SK-N-SH (cell line): ENCODE data around the gene C1QTNF9. TPM values are rescaled to one million over a fixed set of nuclear protein-coding genes. Genes with fewer than 3 reads are reported as not detected.

ENCODE experiments used
- CTCF ChIA-PET: fragments of 300-600, 350-600 bp; formaldehyde crosslinking; extraction: SDS; loops from one replicate; lab custom pipeline; 2021; lab: Yijun Ruan, JAX
- POLR2A ChIA-PET: fragments of 350-600 bp; sonication (Branson Sonifier 250); formaldehyde crosslinking; extraction: SDS; loops from one replicate; lab custom pipeline; 2020; ENCODE audit warnings: antibody characterized with exemption, inconsistent platforms; lab: Yijun Ruan, JAX
- DNase-seq: peaks from one replicate; pipeline ENCODE4 v3.0.0; 2012
- H2AFZ ChIP-seq: fragments of 200-600 bp; sonication (generic); 2 replicates; pipeline ENCODE4 v1.8.1; 2016; ENCODE audit warnings: antibody characterized with exemption, mild to moderate bottlenecking, low read depth
- H3F3A ChIP-seq: fragments of 200-600 bp; sonication (generic); replicated peaks from 2 replicates; pipeline ENCODE3; 2016; ENCODE audit warnings: antibody characterized with exemption, mild to moderate bottlenecking; ENCODE audit not compliant: insufficient read depth
- H3K27ac ChIP-seq, 2 experiments: fragments of 200-500 bp in 1 of 2; fragments of 200-600 bp in 1 of 2; sonication (Bioruptor generic) in 1 of 2; sonication (generic), shearing (Covaris generic) in 1 of 2; 2 replicates each; pipeline versions ENCODE4 v1.5.1 to v1.6.1; 2014 to 2016; ENCODE audit warnings: low read depth in 2 of 2, inconsistent platforms in 1 of 2, low read length in 1 of 2, mild to moderate bottlenecking in 1 of 2, mixed read lengths in 1 of 2
- H3K27me3 ChIP-seq: fragments of 200-600 bp; sonication (generic), shearing (Covaris generic); 2 replicates; pipeline ENCODE4 v1.6.1; 2016; ENCODE audit warnings: mixed run types; ENCODE audit not compliant: insufficient read depth
- H3K36me3 ChIP-seq, 2 experiments: fragments of 200-500 bp in 1 of 2; fragments of 200-600 bp in 1 of 2; sonication (Bioruptor generic) in 1 of 2; sonication (generic) in 1 of 2; replicated peaks in 1 of 2; 2 replicates each; pipeline versions ENCODE3 to v1.5.1; 2014 to 2016; ENCODE audit warnings: low read length in 1 of 2, mild to moderate bottlenecking in 1 of 2; ENCODE audit not compliant: insufficient read depth in 2 of 2, control insufficient read depth in 1 of 2
- H3K4me1 ChIP-seq, 2 experiments: fragments of 200-500 bp in 1 of 2; fragments of 200-600 bp in 1 of 2; sonication (Bioruptor generic) in 1 of 2; sonication (generic), shearing (Covaris generic) in 1 of 2; 2 replicates each; pipeline versions ENCODE4 v1.5.1 to v1.6.1; 2014 to 2016; ENCODE audit warnings: low read depth in 1 of 2, low read length in 1 of 2, mixed run types in 1 of 2; ENCODE audit not compliant: insufficient read depth in 2 of 2, control insufficient read depth in 1 of 2
- H3K4me2 ChIP-seq: fragments of 200-600 bp; sonication (generic), shearing (Covaris generic); 2 replicates; pipeline ENCODE4 v1.6.1; 2017; ENCODE audit warnings: mixed run types
- H3K4me3 ChIP-seq, 2 experiments: fragments of 200-500 bp in 1 of 2; fragments of 200-600 bp in 1 of 2; sonication (Bioruptor generic) in 1 of 2; sonication (generic), shearing (Covaris generic) in 1 of 2; 2 replicates each; pipeline versions ENCODE4 v1.5.1 to v1.8.1; 2014 to 2016; ENCODE audit warnings: low read depth in 2 of 2, inconsistent platforms in 1 of 2, low read length in 1 of 2, mild to moderate bottlenecking in 1 of 2, mixed read lengths in 1 of 2, moderate library complexity in 1 of 2
- H3K79me2 ChIP-seq: fragments of 200-600 bp; sonication (generic); 2 replicates; pipeline ENCODE4 v1.8.1; 2017; ENCODE audit warnings: mild to moderate bottlenecking; ENCODE audit not compliant: insufficient read depth
- H3K9ac ChIP-seq: fragments of 200-600 bp; sonication (generic); 2 replicates; pipeline ENCODE4 v1.6.1; 2017; ENCODE audit warnings: mixed run types
- H3K9me2 ChIP-seq: fragments of 200-600 bp; sonication (generic); 2 replicates; pipeline ENCODE4 v1.6.1; 2017; ENCODE audit warnings: mixed run types
- H3K9me3 ChIP-seq: fragments of 200-600 bp; sonication (generic); 2 replicates; pipeline ENCODE4 v1.6.1; 2017; ENCODE audit warnings: mixed run types, mild to moderate bottlenecking, moderate library complexity
- H4K20me1 ChIP-seq: fragments of 200-600 bp; sonication (generic); 2 replicates; pipeline ENCODE4 v1.6.1; 2017; ENCODE audit warnings: mild to moderate bottlenecking, mixed run types; ENCODE audit not compliant: insufficient read depth
- CHD2 ChIP-seq: fragments of 150-350 bp; IDR thresholded peaks from 2 replicates; pipeline ENCODE4 v1.6.1; 2018; ENCODE audit warnings: low read length; ENCODE audit not compliant: partially characterized antibody
- EZH2phosphoT487 ChIP-seq: fragments of 200-600 bp; sonication (generic); IDR thresholded peaks from 2 replicates; pipeline ENCODE4 v1.6.1; 2017; ENCODE audit warnings: low read depth, mixed run types, mild to moderate bottlenecking, antibody characterized with exemption, moderate library complexity, borderline replicate concordance
- FOXJ3 ChIP-seq: sonication (generic); formaldehyde crosslinking; IDR thresholded peaks from 2 replicates; pipeline ENCODE4 v1.5.1; 2020; ENCODE audit warnings: mild to moderate bottlenecking, missing genetic modification reagents
- FOXM1 ChIP-seq: IDR thresholded peaks from 2 replicates; pipeline ENCODE4 v1.4.0; 2012; ENCODE audit warnings: low read depth, mild to moderate bottlenecking
- GABPA ChIP-seq: IDR thresholded peaks from 2 replicates; pipeline ENCODE4 v1.4.0; 2012; ENCODE audit warnings: low read depth, mild to moderate bottlenecking
- RAD21 ChIP-seq: IDR thresholded peaks from 2 replicates; pipeline ENCODE4 v1.6.1; 2012; ENCODE audit warnings: mild to moderate bottlenecking, low read length
- RXRA ChIP-seq: IDR thresholded peaks from 2 replicates; pipeline ENCODE4 v1.4.0; 2012; ENCODE audit warnings: low read depth, mild to moderate bottlenecking, borderline replicate concordance
- SMC3 ChIP-seq: IDR thresholded peaks from 2 replicates; pipeline ENCODE4 v1.6.1; 2012; ENCODE audit warnings: low read depth, low read length, improper control_type of control experiment
- YY1 ChIP-seq: IDR thresholded peaks from 2 replicates; pipeline ENCODE4 v1.4.0; 2012; ENCODE audit warnings: low read depth, mild to moderate bottlenecking
- WGBS: methylation state at CpG from one replicate; pipeline ENCODE4 v1.1.6; 2017; ENCODE audit warnings: low lambda C conversion rate; 5-methylcytosine and 5-hydroxymethylcytosine counted together
- polyA plus RNA-seq, 3 experiments: library from polyadenylated mRNA; depleted of rRNA; stranded (reverse); fragments of >200 nt; gene quantifications; 2 replicates each; pipeline ENCODE4 v1.2.3, GENCODE V29; 2012
- TF ChIP-seq, protein P1 (sequence below): fragments of 150-350 bp; IDR thresholded peaks from 2 replicates; pipeline ENCODE4 v1.6.1; 2016; ENCODE audit warnings: mild to moderate bottlenecking, low read depth, low read length
- TF ChIP-seq, protein P2 (sequence below): IDR thresholded peaks from 2 replicates; pipeline ENCODE4 v1.4.0; 2012; ENCODE audit warnings: low read depth, borderline replicate concordance
- TF ChIP-seq, protein P3 (sequence below): IDR thresholded peaks from 2 replicates; pipeline ENCODE4 v1.4.0; 2012; ENCODE audit warnings: low read depth, borderline replicate concordance
- TF ChIP-seq, protein P4 (sequence below): fragments of 200-600 bp; sonication (generic); IDR thresholded peaks from 2 replicates; pipeline ENCODE4 v1.6.1; 2017; ENCODE audit warnings: antibody characterized with exemption, mild to moderate bottlenecking, moderate library complexity
- TF ChIP-seq, protein P5 (sequence below): IDR thresholded peaks from 2 replicates; pipeline ENCODE4 v1.6.1; 2012; ENCODE audit warnings: mild to moderate bottlenecking, low read depth, low read length, moderate library complexity

The C1QTNF9 gene
- polyA plus RNA-seq, 1 of the 3 experiments (the other 2 are of a cell fraction): not detected

DNA sequence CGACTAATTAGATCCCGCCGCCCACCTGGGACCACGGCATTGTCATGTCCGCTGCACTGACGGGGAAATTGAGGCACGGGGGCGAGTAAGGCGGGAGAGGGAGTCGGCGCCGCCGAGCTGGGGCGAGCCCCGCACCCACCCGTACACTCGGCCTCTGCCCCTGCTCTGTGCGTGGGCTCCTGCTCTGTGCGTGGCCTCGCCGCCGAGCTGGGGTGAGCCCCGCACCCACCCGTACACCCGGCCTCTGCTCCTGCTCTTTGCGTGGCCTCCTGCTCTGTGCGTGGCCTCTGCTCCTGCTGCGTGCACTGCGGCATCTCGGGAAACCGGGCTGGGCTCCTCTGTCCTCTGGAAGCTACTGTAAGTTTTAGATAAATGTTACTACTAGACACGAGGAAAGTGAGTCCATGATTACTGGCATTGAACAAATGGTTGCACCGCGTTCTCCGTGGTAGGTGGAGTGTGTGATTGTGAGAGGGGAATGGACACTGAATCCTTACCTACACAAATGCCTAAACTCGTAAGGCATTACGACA, 826 bp upstream of the C1QTNF9 start:
- DNase-seq: no peak
- no peak overlapping the region for H3K27ac ChIP-seq
- no peaks in the 10 kb centered on the region for H3K9me2 ChIP-seq
- no peaks in the 10 kb centered on the region for H3F3A ChIP-seq
- no peak overlapping the region for H2AFZ ChIP-seq
- H3K9me3 ChIP-seq: no peaks in the 10 kb centered on the region
- H3K36me3 ChIP-seq: no peaks in the 10 kb centered on the region
- H4K20me1 ChIP-seq: no peaks in the 10 kb centered on the region
- POLR2A ChIA-PET: no interaction called here
- CTCF ChIA-PET: no interaction called here
- no peaks in the 10 kb centered on the region for H3K27me3 ChIP-seq
- TF ChIP-seq SMC3 (no peak), EZH2phosphoT487 (no peak), RXRA (no peak), YY1 (no peak), CHD2 (no peak)
- TF ChIP-seq, protein P1, sequence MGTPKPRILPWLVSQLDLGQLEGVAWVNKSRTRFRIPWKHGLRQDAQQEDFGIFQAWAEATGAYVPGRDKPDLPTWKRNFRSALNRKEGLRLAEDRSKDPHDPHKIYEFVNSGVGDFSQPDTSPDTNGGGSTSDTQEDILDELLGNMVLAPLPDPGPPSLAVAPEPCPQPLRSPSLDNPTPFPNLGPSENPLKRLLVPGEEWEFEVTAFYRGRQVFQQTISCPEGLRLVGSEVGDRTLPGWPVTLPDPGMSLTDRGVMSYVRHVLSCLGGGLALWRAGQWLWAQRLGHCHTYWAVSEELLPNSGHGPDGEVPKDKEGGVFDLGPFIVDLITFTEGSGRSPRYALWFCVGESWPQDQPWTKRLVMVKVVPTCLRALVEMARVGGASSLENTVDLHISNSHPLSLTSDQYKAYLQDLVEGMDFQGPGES: no peak
- TF ChIP-seq, protein P2, sequence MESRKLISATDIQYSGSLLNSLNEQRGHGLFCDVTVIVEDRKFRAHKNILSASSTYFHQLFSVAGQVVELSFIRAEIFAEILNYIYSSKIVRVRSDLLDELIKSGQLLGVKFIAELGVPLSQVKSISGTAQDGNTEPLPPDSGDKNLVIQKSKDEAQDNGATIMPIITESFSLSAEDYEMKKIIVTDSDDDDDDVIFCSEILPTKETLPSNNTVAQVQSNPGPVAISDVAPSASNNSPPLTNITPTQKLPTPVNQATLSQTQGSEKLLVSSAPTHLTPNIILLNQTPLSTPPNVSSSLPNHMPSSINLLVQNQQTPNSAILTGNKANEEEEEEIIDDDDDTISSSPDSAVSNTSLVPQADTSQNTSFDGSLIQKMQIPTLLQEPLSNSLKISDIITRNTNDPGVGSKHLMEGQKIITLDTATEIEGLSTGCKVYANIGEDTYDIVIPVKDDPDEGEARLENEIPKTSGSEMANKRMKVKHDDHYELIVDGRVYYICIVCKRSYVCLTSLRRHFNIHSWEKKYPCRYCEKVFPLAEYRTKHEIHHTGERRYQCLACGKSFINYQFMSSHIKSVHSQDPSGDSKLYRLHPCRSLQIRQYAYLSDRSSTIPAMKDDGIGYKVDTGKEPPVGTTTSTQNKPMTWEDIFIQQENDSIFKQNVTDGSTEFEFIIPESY: no peak
- H3K4me2 ChIP-seq: no peak overlapping the region
- no peaks in the 10 kb centered on the region for H3K79me2 ChIP-seq
- H3K4me3 ChIP-seq: no peak overlapping the region
- 93% methylated on average over 28 of the region's 37 CpGs for WGBS
- no peaks in the 10 kb centered on the region for H3K4me1 ChIP-seq
- H3K9ac ChIP-seq: no peak overlapping the region

DNA sequence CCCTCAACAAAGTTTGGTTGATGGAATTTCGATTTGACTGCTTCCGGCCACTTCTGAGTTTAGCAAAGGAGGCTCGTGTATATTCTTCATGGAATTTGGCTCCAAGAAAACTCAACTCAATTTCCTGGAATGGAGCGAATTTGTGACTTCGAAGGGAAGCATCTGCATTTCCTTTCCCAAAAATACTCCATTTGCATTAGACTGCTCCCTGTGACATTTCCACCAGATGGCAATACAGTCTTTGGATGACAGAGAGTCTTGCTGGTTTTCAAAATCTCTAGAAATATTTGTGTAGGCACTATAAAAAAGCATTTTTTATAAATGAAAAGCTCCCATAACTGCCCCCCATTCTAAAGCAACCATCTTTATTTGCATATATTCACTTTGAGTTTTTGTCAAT, 4.1 kb downstream of the C1QTNF9 start:
- 44% methylated on average over 5 of the region's 5 CpGs for WGBS
- H3F3A ChIP-seq: no peaks in the 10 kb centered on the region
- H3K4me2 ChIP-seq: no peak overlapping the region
- no peak overlapping the region for H2AFZ ChIP-seq
- no peak overlapping the region for H3K9ac ChIP-seq
- no peaks in the 10 kb centered on the region for H3K36me3 ChIP-seq
- H3K27ac ChIP-seq: no peak overlapping the region
- H4K20me1 ChIP-seq: no peaks in the 10 kb centered on the region
- no peak overlapping the region for H3K4me3 ChIP-seq
- H3K79me2 ChIP-seq: no peaks in the 10 kb centered on the region
- H3K27me3 ChIP-seq: no peaks in the 10 kb centered on the region; the same call in 1 of the 2 replicates
- no peaks in the 10 kb centered on the region for H3K9me2 ChIP-seq
- H3K4me1 ChIP-seq: no peaks in the 10 kb centered on the region
- no peak for DNase-seq
- ChIA-PET CTCF (interaction anchor here (0.8 kb wide), 1 partner anchor 8 kb away, joined by 4 read pairs; no protein-coding TSS in a partner anchor), POLR2A (no interaction called here)
- H3K9me3 ChIP-seq: no peaks in the 10 kb centered on the region
- TF ChIP-seq, protein P3, sequence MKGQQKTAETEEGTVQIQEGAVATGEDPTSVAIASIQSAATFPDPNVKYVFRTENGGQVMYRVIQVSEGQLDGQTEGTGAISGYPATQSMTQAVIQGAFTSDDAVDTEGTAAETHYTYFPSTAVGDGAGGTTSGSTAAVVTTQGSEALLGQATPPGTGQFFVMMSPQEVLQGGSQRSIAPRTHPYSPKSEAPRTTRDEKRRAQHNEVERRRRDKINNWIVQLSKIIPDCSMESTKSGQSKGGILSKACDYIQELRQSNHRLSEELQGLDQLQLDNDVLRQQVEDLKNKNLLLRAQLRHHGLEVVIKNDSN: no peak
- TF ChIP-seq GABPA (no peak), RAD21 (peak; percentile 52), FOXJ3 (CRISPR knock-in tag) (no peak), FOXM1 (no peak), RXRA (no peak)
- TF ChIP-seq, protein P2: no peak
- TF ChIP-seq, protein P4, sequence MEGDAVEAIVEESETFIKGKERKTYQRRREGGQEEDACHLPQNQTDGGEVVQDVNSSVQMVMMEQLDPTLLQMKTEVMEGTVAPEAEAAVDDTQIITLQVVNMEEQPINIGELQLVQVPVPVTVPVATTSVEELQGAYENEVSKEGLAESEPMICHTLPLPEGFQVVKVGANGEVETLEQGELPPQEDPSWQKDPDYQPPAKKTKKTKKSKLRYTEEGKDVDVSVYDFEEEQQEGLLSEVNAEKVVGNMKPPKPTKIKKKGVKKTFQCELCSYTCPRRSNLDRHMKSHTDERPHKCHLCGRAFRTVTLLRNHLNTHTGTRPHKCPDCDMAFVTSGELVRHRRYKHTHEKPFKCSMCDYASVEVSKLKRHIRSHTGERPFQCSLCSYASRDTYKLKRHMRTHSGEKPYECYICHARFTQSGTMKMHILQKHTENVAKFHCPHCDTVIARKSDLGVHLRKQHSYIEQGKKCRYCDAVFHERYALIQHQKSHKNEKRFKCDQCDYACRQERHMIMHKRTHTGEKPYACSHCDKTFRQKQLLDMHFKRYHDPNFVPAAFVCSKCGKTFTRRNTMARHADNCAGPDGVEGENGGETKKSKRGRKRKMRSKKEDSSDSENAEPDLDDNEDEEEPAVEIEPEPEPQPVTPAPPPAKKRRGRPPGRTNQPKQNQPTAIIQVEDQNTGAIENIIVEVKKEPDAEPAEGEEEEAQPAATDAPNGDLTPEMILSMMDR: peak; percentile 53
- TF ChIP-seq, protein P5, sequence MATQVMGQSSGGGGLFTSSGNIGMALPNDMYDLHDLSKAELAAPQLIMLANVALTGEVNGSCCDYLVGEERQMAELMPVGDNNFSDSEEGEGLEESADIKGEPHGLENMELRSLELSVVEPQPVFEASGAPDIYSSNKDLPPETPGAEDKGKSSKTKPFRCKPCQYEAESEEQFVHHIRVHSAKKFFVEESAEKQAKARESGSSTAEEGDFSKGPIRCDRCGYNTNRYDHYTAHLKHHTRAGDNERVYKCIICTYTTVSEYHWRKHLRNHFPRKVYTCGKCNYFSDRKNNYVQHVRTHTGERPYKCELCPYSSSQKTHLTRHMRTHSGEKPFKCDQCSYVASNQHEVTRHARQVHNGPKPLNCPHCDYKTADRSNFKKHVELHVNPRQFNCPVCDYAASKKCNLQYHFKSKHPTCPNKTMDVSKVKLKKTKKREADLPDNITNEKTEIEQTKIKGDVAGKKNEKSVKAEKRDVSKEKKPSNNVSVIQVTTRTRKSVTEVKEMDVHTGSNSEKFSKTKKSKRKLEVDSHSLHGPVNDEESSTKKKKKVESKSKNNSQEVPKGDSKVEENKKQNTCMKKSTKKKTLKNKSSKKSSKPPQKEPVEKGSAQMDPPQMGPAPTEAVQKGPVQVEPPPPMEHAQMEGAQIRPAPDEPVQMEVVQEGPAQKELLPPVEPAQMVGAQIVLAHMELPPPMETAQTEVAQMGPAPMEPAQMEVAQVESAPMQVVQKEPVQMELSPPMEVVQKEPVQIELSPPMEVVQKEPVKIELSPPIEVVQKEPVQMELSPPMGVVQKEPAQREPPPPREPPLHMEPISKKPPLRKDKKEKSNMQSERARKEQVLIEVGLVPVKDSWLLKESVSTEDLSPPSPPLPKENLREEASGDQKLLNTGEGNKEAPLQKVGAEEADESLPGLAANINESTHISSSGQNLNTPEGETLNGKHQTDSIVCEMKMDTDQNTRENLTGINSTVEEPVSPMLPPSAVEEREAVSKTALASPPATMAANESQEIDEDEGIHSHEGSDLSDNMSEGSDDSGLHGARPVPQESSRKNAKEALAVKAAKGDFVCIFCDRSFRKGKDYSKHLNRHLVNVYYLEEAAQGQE: no peak
